HuH-7.5 (cell line): ENCODE data around the gene SYNE3.

Experiments used
- DNase-seq: peaks from one replicate; pipeline ENCODE4 v3.0.0; 2011; ENCODE audit warnings: low spot score

Gene SYNE3

DNA sequence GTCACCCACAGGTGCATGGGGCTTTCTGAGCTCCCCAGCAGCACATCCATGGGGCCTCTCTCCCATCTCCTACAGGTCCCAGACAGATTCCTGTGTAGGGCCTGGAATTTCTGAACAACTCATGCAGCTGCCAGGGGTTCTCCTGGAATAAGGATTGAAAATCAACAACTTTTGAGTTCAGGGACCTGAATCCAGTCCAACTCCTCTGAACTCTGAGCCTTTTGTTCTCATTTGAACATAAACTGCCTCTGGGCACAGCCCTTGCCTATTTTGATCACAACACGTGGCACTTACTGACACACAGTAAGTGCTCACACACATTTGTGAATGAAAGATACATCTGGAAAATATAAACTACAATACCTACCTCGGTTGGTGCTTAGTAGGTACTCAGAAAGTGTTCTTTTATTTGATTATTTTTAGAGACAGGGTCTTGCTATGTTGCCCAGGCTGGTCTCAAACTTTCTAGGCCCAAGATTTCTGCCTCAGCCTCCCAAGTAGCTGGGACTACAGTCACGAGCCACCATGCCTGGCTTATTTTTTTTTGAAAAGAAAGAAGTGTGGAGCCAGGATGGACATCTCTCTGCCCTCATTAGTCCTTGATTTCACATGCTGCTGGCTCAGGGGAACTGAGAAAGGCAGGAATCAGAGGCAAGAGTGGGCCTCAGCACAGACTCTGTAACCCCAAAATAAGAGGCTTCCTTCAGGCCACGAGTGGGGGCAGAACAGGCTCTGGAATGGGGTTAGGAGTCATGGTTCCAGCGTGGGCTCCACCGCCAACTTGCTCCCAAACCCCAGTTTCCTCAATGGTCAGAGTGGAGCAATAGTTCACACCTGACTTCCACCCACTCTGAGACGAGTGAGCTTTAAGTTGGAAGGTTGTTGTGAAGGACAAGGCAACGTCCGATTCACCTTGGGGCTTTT, 27.0 kb downstream of the SYNE3 start:
- DNase-seq: no peak

GRCh38 chr14:95488376-95489213, 27.9 kb downstream of the SYNE3 start:
- no peak for DNase-seq

DNA sequence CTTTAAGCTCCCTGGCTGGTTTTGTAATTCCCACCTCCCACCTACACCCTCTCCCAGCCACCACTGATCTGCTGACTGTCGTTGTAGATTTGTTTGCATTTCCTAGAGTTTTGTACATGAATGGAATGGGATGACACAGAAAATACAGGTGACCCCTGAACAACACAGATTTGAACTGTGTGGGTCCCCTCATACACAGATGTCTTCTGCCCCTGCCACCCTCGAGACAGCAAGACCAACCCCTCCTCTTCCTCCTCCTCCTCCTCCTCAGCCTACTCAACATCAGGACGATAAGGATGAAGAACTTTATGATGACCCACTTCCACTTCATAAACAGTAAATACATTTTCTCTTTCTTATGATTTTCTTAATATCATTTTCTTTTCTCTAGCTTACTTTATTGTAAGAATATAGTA, 28.8 kb downstream of the SYNE3 start:
- no peak for DNase-seq

GRCh38 chr14:95486875-95487668, 29.4 kb downstream of the SYNE3 start:
- DNase-seq: no peak

- no peak for DNase-seq
These were observed 31.1 kb downstream of the SYNE3 start for GRCh38 chr14:95485222-95485819.

DNA sequence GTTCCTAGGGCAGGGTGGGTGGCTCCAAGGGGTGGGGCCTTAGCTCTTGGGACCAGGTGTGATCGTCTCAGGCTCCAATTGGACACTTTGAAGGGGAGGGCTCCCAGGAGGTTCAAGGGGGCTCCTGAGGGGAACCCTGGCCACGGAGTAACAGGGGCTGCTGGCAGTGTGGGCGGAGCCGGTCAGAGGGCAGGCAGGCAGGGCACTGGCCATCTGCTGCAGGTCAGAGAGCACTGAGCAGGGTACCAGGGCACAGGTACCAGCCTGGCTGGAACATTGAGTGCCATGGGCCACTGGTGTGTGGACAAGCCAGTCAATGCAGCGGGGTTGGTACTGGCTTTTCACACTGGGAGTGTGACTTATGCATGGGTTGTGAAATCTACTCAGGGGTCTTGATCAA, 32.2 kb downstream of the SYNE3 start:
- DNase-seq: no peak

GRCh38 chr14:95483309-95484165, 32.9 kb downstream of the SYNE3 start:
- DNase-seq: no peak

DNA sequence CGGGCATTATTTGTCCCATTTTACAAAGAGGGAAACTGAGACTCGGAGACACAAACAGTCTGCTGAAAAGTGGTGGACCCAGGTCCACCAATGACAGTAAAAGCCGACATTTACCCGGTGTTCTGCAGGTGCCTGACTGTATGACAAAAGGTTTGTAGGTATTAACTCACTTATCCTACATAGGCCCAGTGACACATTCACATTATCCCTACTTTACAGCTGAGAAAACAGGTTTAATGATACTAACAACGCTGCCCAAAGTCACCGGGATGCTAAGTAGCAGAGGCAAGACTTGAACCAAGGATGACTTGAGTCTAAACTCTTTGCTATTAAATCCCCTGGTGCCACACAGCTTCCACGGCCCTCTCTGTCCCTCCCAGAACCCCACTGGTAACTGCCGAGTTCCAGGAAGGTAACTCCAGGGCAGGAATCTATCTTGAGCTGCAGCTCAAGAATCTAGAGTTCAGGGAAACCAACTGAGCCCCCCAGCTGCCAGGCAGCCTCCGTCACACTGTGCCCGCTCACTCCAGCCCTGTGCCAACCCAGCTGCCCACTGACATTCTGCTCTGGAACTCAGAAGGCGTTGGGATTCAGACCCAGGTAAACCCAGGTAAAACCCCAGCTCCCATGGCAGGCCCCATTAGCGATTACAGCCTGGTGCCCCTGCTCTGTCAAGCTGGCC, 33.7 kb downstream of the SYNE3 start:
- DNase-seq: no peak

DNA sequence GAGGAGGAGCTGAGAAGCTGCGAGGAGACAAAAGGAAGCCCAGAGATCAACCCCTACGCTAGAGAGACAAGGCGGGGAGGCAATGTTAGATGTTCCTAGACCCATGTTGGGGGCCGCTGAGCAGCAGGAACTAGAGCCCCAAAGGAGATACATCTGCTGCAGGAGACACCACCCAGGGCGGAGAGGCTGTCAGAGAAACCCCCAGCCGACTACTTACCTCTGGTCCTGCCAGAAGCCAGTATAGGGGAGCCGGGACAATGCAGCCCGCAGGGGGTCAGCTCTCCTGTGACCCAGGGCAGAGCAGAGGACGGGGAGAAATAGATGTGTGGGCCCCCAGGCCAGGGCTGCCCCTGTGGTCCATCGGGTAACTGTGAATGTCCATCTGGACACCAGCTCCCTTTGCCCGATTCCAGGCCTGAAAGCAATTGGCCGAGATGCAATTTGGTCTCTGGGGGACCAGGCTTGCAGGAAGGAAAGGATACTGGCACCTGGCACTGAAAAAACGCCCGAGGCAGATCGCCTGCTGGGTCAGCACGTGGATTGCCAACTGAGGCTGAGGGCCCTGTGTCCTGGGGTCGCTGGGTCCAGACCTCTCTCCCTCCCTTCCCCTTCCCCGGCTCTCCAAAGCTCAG, 34.9 kb downstream of the SYNE3 start:
- no peak for DNase-seq

DNA sequence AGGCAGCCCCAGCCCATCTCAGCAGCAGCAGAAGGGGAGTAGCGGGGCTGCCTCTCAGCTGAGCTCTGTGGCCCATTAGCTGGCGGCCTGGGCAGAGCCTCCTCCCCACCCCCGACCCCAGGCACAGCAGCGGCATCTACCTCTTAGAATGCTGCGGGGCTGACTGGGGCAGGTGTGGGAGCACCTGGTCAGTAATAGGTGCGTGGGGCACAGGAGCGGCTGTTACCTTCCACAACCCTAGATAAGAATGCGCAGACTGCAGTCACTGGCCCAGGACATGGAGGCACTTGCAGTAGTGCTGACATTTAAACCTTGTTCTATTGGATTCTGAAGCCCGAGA, 35.6 kb downstream of the SYNE3 start:
- no peak for DNase-seq

- DNase-seq: no peak
These were observed 36.2 kb downstream of the SYNE3 start for GRCh38 chr14:95480109-95480886.

- no peak for DNase-seq
These were observed 37.0 kb downstream of the SYNE3 start for GRCh38 chr14:95479494-95479893.

DNA sequence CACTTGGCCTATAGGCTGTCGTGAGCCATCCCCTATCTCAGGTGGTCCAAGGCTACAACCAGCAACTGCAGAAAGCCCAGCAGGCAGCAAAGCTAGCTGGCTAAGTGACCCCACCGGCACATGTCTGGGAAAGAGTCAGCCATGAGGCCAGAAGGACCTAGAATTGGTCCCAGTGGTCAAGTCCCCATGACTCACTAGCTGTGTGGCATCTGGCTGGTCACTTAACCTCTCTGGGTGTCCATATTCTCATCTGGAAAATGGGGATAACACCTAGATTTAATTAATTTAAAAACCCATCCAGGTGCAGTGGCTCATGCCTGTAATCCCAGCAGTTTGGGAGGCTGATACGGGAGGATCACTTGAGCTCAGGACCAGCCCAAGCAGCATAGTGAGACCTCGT, 37.6 kb downstream of the SYNE3 start:
- no peak for DNase-seq

GRCh38 chr14:95478309-95478708, 38.1 kb downstream of the SYNE3 start:
- no peak for DNase-seq

- no peak for DNase-seq
These were observed 38.8 kb downstream of the SYNE3 start for GRCh38 chr14:95477411-95478269.

DNA sequence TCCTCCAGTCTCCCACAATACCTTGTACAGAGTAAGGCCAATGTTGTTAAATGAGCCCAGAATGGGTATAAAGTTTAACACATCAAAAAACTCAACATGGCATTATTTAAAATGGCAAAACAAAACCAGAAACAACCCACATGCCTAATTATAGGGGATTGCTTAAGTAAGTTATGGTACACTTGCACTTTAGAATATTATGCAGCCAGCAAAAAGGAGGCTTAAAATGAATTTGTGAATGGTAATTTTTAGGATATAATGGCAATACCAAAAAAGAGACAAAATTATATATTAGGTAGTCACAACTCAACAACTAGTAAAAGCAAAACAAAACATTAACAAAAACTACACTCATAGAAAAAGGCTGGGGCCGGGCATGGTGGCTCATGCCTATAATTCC, 39.7 kb downstream of the SYNE3 start:
- DNase-seq: no peak

DNA sequence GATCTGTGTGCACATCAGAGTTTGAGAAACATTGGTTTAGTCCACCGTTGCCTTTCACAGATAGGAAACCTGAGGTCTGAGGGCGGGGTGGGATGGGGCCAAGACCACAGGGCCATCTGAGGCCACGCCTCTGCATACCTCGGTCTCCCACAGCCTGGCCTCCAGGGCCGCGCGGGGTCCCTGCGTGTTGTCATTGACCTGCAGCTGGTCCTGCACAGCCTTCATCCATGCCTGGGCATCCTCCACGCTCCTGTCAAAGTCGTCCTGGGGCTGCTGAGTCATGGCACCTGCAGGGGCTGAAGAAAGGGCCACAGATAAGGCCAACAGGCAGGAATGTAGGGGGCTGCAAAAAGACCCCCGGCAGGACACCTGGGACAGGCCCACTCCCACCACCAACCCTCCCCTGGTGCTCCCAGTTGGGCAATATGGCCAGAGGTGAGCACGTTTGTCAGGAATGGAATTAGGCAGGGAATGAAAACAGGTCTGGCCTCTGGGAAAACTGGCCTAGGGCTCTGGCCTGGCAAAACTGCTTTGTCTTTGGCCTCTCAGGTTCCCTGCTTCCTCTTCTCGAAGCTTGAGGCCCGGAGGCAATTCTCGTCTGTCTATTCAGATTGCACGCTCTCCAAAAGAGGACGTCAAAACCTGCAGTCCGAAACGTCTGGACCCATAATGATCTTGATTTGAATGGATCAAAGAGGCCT, 40.8 kb downstream of the SYNE3 start:
- DNase-seq: no peak

DNA sequence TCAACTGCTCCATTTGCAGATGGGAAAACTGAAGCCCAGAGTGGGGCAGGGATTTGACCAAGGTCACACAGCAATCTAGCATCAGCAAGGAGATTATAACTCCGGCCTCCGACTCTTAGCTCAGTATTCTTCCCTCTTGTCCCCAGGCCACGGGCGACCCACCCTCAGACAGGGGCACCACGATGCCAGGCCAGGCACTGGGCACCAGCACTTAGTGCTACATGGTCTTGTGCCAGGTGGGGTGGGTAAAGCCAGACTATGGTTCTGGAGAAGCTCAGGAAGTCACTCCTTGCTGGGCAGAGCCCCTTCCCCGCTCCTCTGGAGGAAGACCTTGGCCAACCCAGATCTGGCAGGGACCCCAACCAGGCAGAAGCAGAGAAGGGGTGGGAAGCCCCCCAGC, 41.5 kb downstream of the SYNE3 start:
- no peak for DNase-seq
